Activated CD8-positive, alpha-beta memory T cell treated with anti-CD3 and anti-CD28 coated beads for 4 hours (primary cell): ENCODE data around the gene DSPP.

Experiments
- DNase-seq, 2 donors: peaks; one replicate each; pipeline ENCODE4 v3.0.0-alpha.2; 2020; ENCODE audit warnings: low read depth in 2 of 2

DSPP gene

GRCh38 chr4:87631668-87632067 is 23.3 kb downstream of the DSPP start:
- DNase-seq, result no peak

DNA sequence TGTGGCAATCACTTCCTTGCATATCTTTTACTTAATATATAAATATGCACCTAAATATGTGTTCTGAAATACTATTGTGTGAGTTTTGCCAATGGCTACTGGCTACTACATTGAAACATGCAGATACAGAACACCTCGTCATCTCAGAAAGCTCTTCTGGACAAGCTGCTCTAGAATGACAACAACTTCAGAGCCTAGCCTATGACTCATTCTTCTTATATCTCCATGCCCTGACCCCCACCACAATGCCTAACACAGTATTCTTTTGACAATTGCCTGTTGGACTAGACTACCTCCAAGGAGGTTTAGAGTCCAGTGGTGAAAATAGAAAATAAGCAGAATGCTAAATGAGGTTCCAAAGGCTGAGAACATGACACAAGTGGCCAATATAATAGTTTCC is 24.1 kb downstream of the DSPP start:
- DNase-seq, result no peak

- no peak for DNase-seq
Measured at GRCh38 chr4:87633243-87633642, 24.9 kb downstream of the DSPP start.

DNA sequence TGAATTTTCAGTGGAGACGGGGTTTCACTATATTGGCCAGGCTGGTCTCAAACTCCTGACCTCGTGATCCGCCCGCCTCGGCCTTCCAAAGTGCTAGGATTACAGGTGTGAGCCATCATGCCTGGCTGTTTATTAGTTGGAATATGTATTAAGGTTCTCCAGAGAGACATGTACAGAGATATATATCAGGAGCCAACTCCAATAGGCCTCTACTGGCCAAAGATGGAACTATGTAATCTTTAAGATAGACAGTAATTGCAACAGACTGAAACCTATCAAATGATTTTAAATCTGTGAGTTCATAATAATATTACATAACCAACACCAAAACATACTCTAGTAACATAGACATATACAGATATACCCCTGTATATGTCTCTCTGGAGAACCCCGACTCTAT is 36.0 kb downstream of the DSPP start:
- DNase-seq, result no peak

- no peak for DNase-seq
Measured at GRCh38 chr4:87649980-87650379, 41.7 kb downstream of the DSPP start, which contains the start of gene DMP1. DMP1 (plus strand) TSS chr4:87650280; CDS start chr4:87656493, 6,213 bp downstream.

- no peak for DNase-seq
Measured at GRCh38 chr4:87650938-87651337, 42.6 kb downstream of the DSPP start.

- no peak for DNase-seq
Measured at GRCh38 chr4:87651941-87652340, 43.6 kb downstream of the DSPP start.

- no peak for DNase-seq
Measured at GRCh38 chr4:87654487-87655044, 46.2 kb downstream of the DSPP start.

GRCh38 chr4:87657525-87657924 is 49.2 kb downstream of the DSPP start:
- no peak for DNase-seq

- no peak for DNase-seq
Measured at GRCh38 chr4:87659247-87659931, 51.1 kb downstream of the DSPP start.

GRCh38 chr4:87662871-87663270 is 54.5 kb downstream of the DSPP start:
- DNase-seq, result no peak
